A673 (cell line): Measurements from ENCODE around the gene DBF4. TPM values are rescaled to one million over a fixed set of nuclear protein-coding genes. Genes with fewer than 3 reads are reported as not detected.
"Not testable (repeated sequence)": the region's sequence is repeated elsewhere in the genome, so short reads cannot be mapped to it uniquely, and the experiment has no call there.

Experiments
- BruUV-seq: library from RNA; stranded (reverse); fragments of 400-500 nt; replicated peaks from 2 replicates; lab custom pipeline; 2021; lab: Mats Ljungman, UMichigan
- CTCF ChIA-PET: fragments of 300-600 bp; sonication (Branson Sonifier 250); formaldehyde crosslinking; loops from one replicate; lab custom pipeline; 2022; ENCODE audit warnings: antibody characterized with exemption; lab: Charles Lee
- POLR2A ChIA-PET: fragments of 300-600 bp; sonication (Branson Sonifier 250); formaldehyde crosslinking; loops from one replicate; lab custom pipeline; 2022; ENCODE audit warnings: antibody characterized with exemption; ENCODE audit not compliant: low non-redundant PET; lab: Charles Lee
- DNase-seq: peaks from one replicate; pipeline ENCODE4 v3.0.0-alpha.2; 2015; ENCODE audit warnings: low spot score
- H3K27ac ChIP-seq: fragments of 200-600 bp; sonication (generic); 2 replicates; pipeline ENCODE4 v1.5.1; 2016; ENCODE audit warnings: mixed run types, low read depth, mild to moderate bottlenecking, mixed read lengths, antibody characterized with exemption, low read length; ENCODE audit not compliant: poor library complexity, severe bottlenecking
- H3K27me3 ChIP-seq: fragments of 200-600 bp; sonication (generic); replicated peaks from 2 replicates; pipeline ENCODE4 v1.6.1; 2017; ENCODE audit warnings: mixed run types, low read depth, mild to moderate bottlenecking, mixed read lengths, antibody characterized with exemption, low read length; ENCODE audit not compliant: insufficient read depth, poor library complexity
- H3K36me3 ChIP-seq: fragments of 200-600 bp; sonication (generic); 2 replicates; pipeline ENCODE4 v1.6.1; 2016; ENCODE audit warnings: mixed run types, mild to moderate bottlenecking, mixed read lengths, antibody characterized with exemption, low read length; ENCODE audit not compliant: insufficient read depth, poor library complexity, severe bottlenecking
- H3K4me1 ChIP-seq: fragments of 200-600 bp; sonication (generic); 2 replicates; pipeline ENCODE4 v1.6.1; 2017; ENCODE audit warnings: mixed run types, mild to moderate bottlenecking, mixed read lengths, antibody characterized with exemption, low read length; ENCODE audit not compliant: insufficient read depth, poor library complexity, severe bottlenecking
- H3K4me3 ChIP-seq: fragments of 200-600 bp; sonication (generic); 2 replicates; pipeline ENCODE4 v1.5.1; 2016; ENCODE audit warnings: low read depth, mixed run types, mild to moderate bottlenecking, mixed read lengths, low read length; ENCODE audit not compliant: poor library complexity, severe bottlenecking
- H3K9me3 ChIP-seq: fragments of 200-600 bp; sonication (generic); 2 replicates; pipeline ENCODE4 v1.6.1; 2016; ENCODE audit warnings: mixed run types, low read depth, mild to moderate bottlenecking, mixed read lengths, antibody characterized with exemption, low read length; ENCODE audit not compliant: poor library complexity, severe bottlenecking
- CTCF ChIP-seq: fragments of 300-800, 200-600 bp; sonication (generic); conservative IDR thresholded peaks from 2 replicates; pipeline ENCODE4 v1.5.1; 2017; ENCODE audit warnings: low read depth, mild to moderate bottlenecking, antibody characterized with exemption, low read length, moderate library complexity, mixed read lengths
- EZH2 ChIP-seq: fragments of 200-600 bp; sonication (generic); IDR thresholded peaks from 2 replicates; pipeline ENCODE4 v1.6.1; 2017; ENCODE audit warnings: borderline replicate concordance, low read depth, mild to moderate bottlenecking, mixed read lengths, antibody characterized with exemption, low read length; ENCODE audit not compliant: poor library complexity, severe bottlenecking
- intact Hi-C: fragments of 100-400 bp; cut with micrococcal nuclease; formaldehyde crosslinking; loops from one replicate; pipeline ENCODE4 v1.10.0; 2022; ENCODE audit not compliant: unreplicated experiment
- total RNA-seq: library from RNA; stranded (reverse); gene quantifications from 2 replicates; pipeline ENCODE4 v1.2.3, GENCODE V29; 2021

The DBF4 gene
- total RNA-seq, 1 experiment from 2014 or later, result 81.6 TPM

GRCh38 chr7:87944547-87944946 lies 68.3 kb downstream of the DBF4 start:
- H3K4me3 ChIP-seq, result no peak overlapping the region
- no peaks in the 10 kb centered on the region for H3K27me3 ChIP-seq
- TF ChIP-seq CTCF (no peak), EZH2 (no peak)
- intact Hi-C loops, result no loop called here
- H3K4me1 ChIP-seq, result no peaks in the 10 kb centered on the region
- no peaks in the 10 kb centered on the region for H3K36me3 ChIP-seq
- CTCF ChIA-PET, result no interaction called here
- BruUV-seq, result no TSS peak
- H3K27ac ChIP-seq, result no peak overlapping the region
- no peak for DNase-seq
- POLR2A ChIA-PET, result no interaction called here
- H3K9me3 ChIP-seq, result no peaks in the 10 kb centered on the region

- BruUV-seq, intact Hi-C loops, H3K27ac ChIP-seq, POLR2A ChIA-PET, H3K4me1 ChIP-seq, H3K27me3 ChIP-seq, H3K4me3 ChIP-seq, DNase-seq, CTCF ChIA-PET, H3K9me3 ChIP-seq, H3K36me3 ChIP-seq: not testable (repeated sequence)
These were observed 69.6 kb downstream of the DBF4 start for GRCh38 chr7:87945926-87946325.

GRCh38 chr7:87948371-87948770 lies 72.1 kb downstream of the DBF4 start:
- ChIA-PET POLR2A (no interaction called here), CTCF (no interaction called here)
- no peaks in the 10 kb centered on the region for H3K27me3 ChIP-seq
- no peak for DNase-seq
- H3K36me3 ChIP-seq, result no peaks in the 10 kb centered on the region
- H3K4me3 ChIP-seq, result no peak overlapping the region
- no peak overlapping the region for H3K27ac ChIP-seq
- intact Hi-C loops, result no loop called here
- BruUV-seq, result no TSS peak
- no peaks in the 10 kb centered on the region for H3K4me1 ChIP-seq
- no peaks in the 10 kb centered on the region for H3K9me3 ChIP-seq
- TF ChIP-seq CTCF (no peak), EZH2 (no peak)

Other genes with a start within 250 kb of the DBF4 start
- 0.09 and 0.24 TPM in 2 replicates for gene RUNDC3B, start 248.1 kb upstream of the DBF4 start, total RNA-seq
- gene SLC25A40, start 133 bp upstream of the DBF4 start, total RNA-seq, result 29.6 and 30.7 TPM in 2 replicates
- 6.9 and 7.1 TPM in 2 replicates for gene ADAM22, start 57.8 kb downstream of the DBF4 start, total RNA-seq